ENCODE results near the gene SUSD2. TPM values are rescaled to one million over a fixed set of nuclear protein-coding genes. Genes with fewer than 3 reads are reported as not detected.

SUSD2 gene
- total and polyA plus RNA-seq, 4 donors = 0.14 to 2.5 (median 0.52) TPM

- Histone ChIP-seq H3K36me3 (ENCODE audit: control insufficient read depth in 4 of 4, insufficient read depth in 3 of 4, low read depth in 1 of 4, low read length in 3 of 4) (no peaks in the 10 kb centered on the region), H3K4me1 (ENCODE audit: control insufficient read depth in 4 of 4, insufficient read depth in 4 of 4, low read length in 3 of 4) (no peaks in the 10 kb centered on the region), H3K4me3 (ENCODE audit: low read depth in 1 of 3, low read length in 3 of 3) (no peak overlapping the region), H3K27ac (ENCODE audit: low read depth in 1 of 2, low read length in 2 of 2) (no peak overlapping the region), H3K27me3 (ENCODE audit: control insufficient read depth in 4 of 4, insufficient read depth in 4 of 4, low read length in 3 of 4) (no peaks in the 10 kb centered on the region), H3K9me3 (ENCODE audit: control insufficient read depth in 4 of 4, low read length in 3 of 4) (no peaks in the 10 kb centered on the region), H3K9ac (ENCODE audit: low read depth in 1 of 2, low read length in 2 of 2) (no peak overlapping the region)
- no peak for DNase-seq (ENCODE audit: low spot score)
- WGBS = 83% methylated on average over 17 of the region's 17 CpGs
- TF ChIP-seq CTCF (IDR thresholded peaks at IDR 0.05; ENCODE audit: low read depth, low read length, missing input control) = no peak
- TF ChIP-seq FOXA1 (IDR thresholded peaks at IDR 0.05) = no peak
- no peak for TF ChIP-seq ZBTB33 (IDR thresholded peaks at IDR 0.05)
- no peak for TF ChIP-seq GABPA (IDR thresholded peaks at IDR 0.05 in 1 of 2, conservative IDR thresholded peaks at IDR 0.05 in 1 of 2)
- TF ChIP-seq NR2F2 (IDR thresholded peaks at IDR 0.05) = no peak
- TF ChIP-seq ATF3 (IDR thresholded peaks at IDR 0.05) = no peak
- TF ChIP-seq FOXA2 (IDR thresholded peaks at IDR 0.05) = no peak
- TF ChIP-seq JUND (IDR thresholded peaks at IDR 0.05) = no peak
- TF ChIP-seq REST (IDR thresholded peaks at IDR 0.05) = no peak
- no peak for TF ChIP-seq RAD21 (IDR thresholded peaks at IDR 0.05)
- no peak for TF ChIP-seq HNF4G (IDR thresholded peaks at IDR 0.05)
- no peak for TF ChIP-seq MAX (IDR thresholded peaks at IDR 0.05)
These were observed 7.5 kb downstream of the SUSD2 start for GRCh38 chr22:24188705-24189248.

GRCh38 chr22:24189249-24190158 is 8.2 kb downstream of the SUSD2 start:
- Histone ChIP-seq H3K4me3 (ENCODE audit: low read depth in 1 of 3, low read length in 3 of 3) (no peak overlapping the region), H3K27me3 (ENCODE audit: control insufficient read depth in 4 of 4, insufficient read depth in 4 of 4, low read length in 3 of 4) (no peaks in the 10 kb centered on the region), H3K4me1 (ENCODE audit: control insufficient read depth in 4 of 4, insufficient read depth in 4 of 4, low read length in 3 of 4) (no peaks in the 10 kb centered on the region), H3K36me3 (ENCODE audit: control insufficient read depth in 4 of 4, insufficient read depth in 3 of 4, low read depth in 1 of 4, low read length in 3 of 4) (no peaks in the 10 kb centered on the region), H3K9ac (ENCODE audit: low read depth in 1 of 2, low read length in 2 of 2) (no peak overlapping the region), H3K9me3 (ENCODE audit: control insufficient read depth in 4 of 4, low read length in 3 of 4) (no peaks in the 10 kb centered on the region), H3K27ac (ENCODE audit: low read depth in 1 of 2, low read length in 2 of 2) (no peak overlapping the region)
- TF ChIP-seq REST (IDR thresholded peaks at IDR 0.05) (no peak), NR2F2 (IDR thresholded peaks at IDR 0.05) (peak; percentile 46), CTCF (IDR thresholded peaks at IDR 0.05; ENCODE audit: low read depth, low read length, missing input control) (peak; percentile 94), RAD21 (IDR thresholded peaks at IDR 0.05) (peak; percentile 94 to 97), SP1 (IDR thresholded peaks at IDR 0.05) (no peak), GABPA (IDR thresholded peaks at IDR 0.05 in 1 of 2, conservative IDR thresholded peaks at IDR 0.05 in 1 of 2) (no peak), RXRA (IDR thresholded peaks at IDR 0.05) (no peak)
- WGBS = 54% methylated on average over 23 of the region's 23 CpGs
- peak; percentile 69 for DNase-seq (ENCODE audit: low spot score)
